ENCODE results near the gene CIAO3.

DNA sequence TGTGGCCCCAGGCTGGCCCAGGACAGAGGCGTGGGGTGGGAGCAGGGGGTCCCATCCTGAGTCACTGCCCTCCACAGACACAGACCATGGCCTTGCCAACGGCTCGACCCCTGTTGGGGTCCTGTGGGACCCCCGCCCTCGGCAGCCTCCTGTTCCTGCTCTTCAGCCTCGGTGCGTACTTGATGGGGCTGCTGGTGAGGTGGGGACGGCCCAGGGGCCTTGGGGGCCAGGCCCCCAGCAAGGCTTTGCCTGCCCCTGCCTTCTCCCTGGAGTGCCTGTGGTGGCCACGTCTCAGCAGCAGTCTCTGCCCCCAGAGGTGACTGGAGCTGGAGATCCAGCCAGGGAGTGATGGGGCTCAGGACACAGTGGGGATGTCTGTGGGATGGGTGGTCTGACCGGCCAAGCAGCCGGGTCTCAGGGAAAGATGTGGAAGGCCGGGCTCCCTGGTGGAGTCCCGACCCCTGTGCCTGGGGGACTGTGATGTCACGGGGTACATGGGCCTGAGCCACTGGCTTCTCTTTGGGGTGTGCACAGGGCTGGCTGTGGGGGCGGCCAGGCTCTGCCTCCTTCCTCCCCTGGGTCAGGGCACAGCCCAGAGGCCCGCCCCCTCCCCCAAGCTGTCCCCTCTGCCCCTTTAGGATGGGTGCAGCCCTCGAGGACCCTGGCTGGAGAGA is 21.9 kb upstream of the CIAO3 start:
- TF ChIP-seq EZH2 (optimal IDR thresholded peaks at IDR 0.05; ENCODE audit: low read depth, low read length) (no peak), CTCF (IDR thresholded peaks at IDR 0.05; ENCODE audit: low read length) (no peak)

Data from MM.1S (cell line).